ENCODE data around the gene SLCO2A1. TPM values are rescaled to one million over a fixed set of nuclear protein-coding genes. Genes with fewer than 3 reads are reported as not detected.

The SLCO2A1 gene
- total and polyA plus RNA-seq, 2 donors (not counting 1 experiment from before 2014, with no cell fraction given) = under 0.01 to 0.12 TPM

DNA sequence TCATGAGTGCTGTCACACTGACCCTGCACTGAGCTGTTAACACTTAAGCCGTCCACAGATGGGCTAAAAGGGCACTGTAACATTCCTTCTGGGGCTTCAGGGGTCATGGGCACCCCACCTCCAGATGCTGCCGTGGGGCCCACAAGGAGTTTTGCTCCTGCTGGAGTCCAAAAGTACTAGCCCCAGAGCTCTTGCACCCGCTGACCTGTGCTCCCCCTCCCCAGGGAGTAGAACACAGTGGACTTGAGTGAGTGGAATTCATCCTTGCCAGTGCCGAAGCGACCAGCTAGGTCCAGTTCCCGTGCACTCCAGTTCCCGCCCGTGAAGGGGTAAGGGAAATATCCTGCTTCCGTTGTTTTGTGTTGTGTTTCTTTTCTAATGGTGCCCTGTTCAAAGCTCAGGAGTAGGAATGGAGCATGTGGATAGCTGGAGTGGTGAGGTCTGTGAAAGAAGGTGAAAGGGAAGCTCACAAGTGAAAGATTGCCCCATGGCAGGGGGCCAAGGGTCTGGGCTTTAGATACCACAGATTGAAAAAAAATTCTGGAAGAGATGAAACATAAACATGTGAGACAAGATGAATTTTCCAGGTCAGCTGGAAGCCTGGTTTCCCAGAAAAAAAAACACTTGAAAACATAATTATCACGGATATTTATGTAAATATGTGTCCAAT is 36.6 kb downstream of the SLCO2A1 start:
- no peaks in the 10 kb centered on the region for H3K9me3 ChIP-seq (ENCODE audit: control insufficient read depth, insufficient read depth, low read depth, low read length)
- peak in 1 of 2 donors; percentile 30 for DNase-seq (ENCODE audit: low read depth in 2 of 2)
- no peak overlapping the region for H3K4me3 ChIP-seq (replicated peaks in 1 of 4; ENCODE audit: control extremely low read depth in 1 of 4, insufficient read depth in 1 of 4, low read depth in 3 of 4, low read length in 4 of 4)

DNA sequence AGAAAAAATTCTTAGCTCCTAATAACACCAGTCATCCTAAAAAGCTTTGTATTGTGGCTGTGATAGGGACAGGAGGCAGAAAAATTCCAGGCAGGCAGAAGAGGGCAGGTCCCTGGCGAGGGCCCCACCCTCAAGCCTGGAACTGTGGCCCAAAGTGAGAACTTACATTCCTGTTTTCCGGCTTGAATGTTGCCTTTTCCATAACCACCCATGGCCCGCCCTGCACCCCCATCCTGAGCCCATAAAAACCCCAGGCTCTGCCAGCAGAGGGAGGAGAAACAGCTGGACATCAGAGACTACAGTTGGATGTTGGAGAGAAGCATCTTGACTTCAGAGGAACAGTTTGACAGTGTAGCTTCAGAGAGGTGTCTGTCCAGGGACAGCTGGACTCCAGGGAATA is 37.3 kb downstream of the SLCO2A1 start:
- no peak overlapping the region for H3K27ac ChIP-seq (ENCODE audit: insufficient read depth, low read length)

More for the DNA sequence above, 36.6 kb downstream of the SLCO2A1 start:
- Histone ChIP-seq H3K36me3 (ENCODE audit: control insufficient read depth, insufficient read depth, low read length) (no peaks in the 10 kb centered on the region), H3K4me1 (ENCODE audit: control insufficient read depth, extremely low read depth, insufficient read depth, low read length) (no peaks in the 10 kb centered on the region), H3K27me3 (ENCODE audit: control insufficient read depth, insufficient read depth, low read length) (peaks cover 7% of the 10 kb centered on the region), H3K4me2 (ENCODE audit: extremely low read depth, insufficient read depth, low read length) (no peak overlapping the region), H2AFZ (ENCODE audit: low read length) (no peak overlapping the region), H3K27ac (ENCODE audit: insufficient read depth, low read length) (no peak overlapping the region), H3K79me2 (ENCODE audit: control insufficient read depth, insufficient read depth, low read length) (no peaks in the 10 kb centered on the region), H3K9ac (ENCODE audit: insufficient read depth, low read length) (no peak overlapping the region), H4K20me1 (ENCODE audit: control insufficient read depth, extremely low read depth, insufficient read depth, low read length) (no peaks in the 10 kb centered on the region)
- TF ChIP-seq, protein P1, sequence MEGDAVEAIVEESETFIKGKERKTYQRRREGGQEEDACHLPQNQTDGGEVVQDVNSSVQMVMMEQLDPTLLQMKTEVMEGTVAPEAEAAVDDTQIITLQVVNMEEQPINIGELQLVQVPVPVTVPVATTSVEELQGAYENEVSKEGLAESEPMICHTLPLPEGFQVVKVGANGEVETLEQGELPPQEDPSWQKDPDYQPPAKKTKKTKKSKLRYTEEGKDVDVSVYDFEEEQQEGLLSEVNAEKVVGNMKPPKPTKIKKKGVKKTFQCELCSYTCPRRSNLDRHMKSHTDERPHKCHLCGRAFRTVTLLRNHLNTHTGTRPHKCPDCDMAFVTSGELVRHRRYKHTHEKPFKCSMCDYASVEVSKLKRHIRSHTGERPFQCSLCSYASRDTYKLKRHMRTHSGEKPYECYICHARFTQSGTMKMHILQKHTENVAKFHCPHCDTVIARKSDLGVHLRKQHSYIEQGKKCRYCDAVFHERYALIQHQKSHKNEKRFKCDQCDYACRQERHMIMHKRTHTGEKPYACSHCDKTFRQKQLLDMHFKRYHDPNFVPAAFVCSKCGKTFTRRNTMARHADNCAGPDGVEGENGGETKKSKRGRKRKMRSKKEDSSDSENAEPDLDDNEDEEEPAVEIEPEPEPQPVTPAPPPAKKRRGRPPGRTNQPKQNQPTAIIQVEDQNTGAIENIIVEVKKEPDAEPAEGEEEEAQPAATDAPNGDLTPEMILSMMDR (conservative IDR thresholded peaks at IDR 0.05 in 1 of 2, IDR thresholded peaks at IDR 0.05 in 1 of 2; ENCODE audit: low read depth in 1 of 2, low read length in 2 of 2) = no peak
- TF ChIP-seq EZH2 (IDR thresholded peaks at IDR 0.05; ENCODE audit: low read length, missing control alignments) = no peak

DNA sequence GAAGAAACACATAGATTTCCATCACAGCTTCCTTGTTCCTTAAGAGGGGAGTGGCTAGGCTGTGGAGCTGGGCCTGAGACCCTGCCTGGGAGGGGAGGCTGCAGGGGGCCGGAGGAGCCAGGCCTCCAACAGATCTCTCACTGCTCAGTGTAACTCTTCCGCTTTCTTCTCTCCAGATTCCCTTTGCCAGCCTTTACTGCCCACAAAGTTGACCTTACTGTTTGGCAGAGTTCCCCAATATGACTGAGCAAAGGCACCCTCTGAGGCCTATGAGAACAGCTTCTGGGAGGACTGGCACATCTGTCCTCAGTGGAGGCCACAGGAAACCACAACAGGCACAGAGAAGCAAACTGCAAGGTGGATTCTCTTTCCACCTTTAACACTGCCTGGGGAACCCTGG is 38.1 kb downstream of the SLCO2A1 start:
- no peak overlapping the region for H3K9ac ChIP-seq (ENCODE audit: insufficient read depth, low read length)
- H3K4me1 ChIP-seq (ENCODE audit: control insufficient read depth, extremely low read depth, insufficient read depth, low read length) = no peaks in the 10 kb centered on the region
- no peak overlapping the region for H2AFZ ChIP-seq (ENCODE audit: low read length)
- H3K4me3 ChIP-seq (replicated peaks in 1 of 4; ENCODE audit: control extremely low read depth in 1 of 4, insufficient read depth in 1 of 4, low read depth in 3 of 4, low read length in 4 of 4) = no peak overlapping the region
- peak; percentile 16 to 28 for DNase-seq (ENCODE audit: low read depth in 2 of 2)
- H4K20me1 ChIP-seq (ENCODE audit: control insufficient read depth, extremely low read depth, insufficient read depth, low read length) = no peaks in the 10 kb centered on the region
- peaks cover 7% of the 10 kb centered on the region for H3K27me3 ChIP-seq (ENCODE audit: control insufficient read depth, insufficient read depth, low read length)
- no peak for TF ChIP-seq EZH2 (IDR thresholded peaks at IDR 0.05; ENCODE audit: low read length, missing control alignments)
- TF ChIP-seq, protein P1 (conservative IDR thresholded peaks at IDR 0.05 in 1 of 2, IDR thresholded peaks at IDR 0.05 in 1 of 2; ENCODE audit: low read depth in 1 of 2, low read length in 2 of 2) = no peak
- H3K27ac ChIP-seq (ENCODE audit: insufficient read depth, low read length) = no peak overlapping the region
- H3K79me2 ChIP-seq (ENCODE audit: control insufficient read depth, insufficient read depth, low read length) = no peaks in the 10 kb centered on the region
- no peak overlapping the region for H3K4me2 ChIP-seq (ENCODE audit: extremely low read depth, insufficient read depth, low read length)
- no peaks in the 10 kb centered on the region for H3K36me3 ChIP-seq (ENCODE audit: control insufficient read depth, insufficient read depth, low read length)
- H3K9me3 ChIP-seq (ENCODE audit: control insufficient read depth, insufficient read depth, low read depth, low read length) = no peaks in the 10 kb centered on the region

More for the DNA sequence above, 37.3 kb downstream of the SLCO2A1 start:
- no peaks in the 10 kb centered on the region for H3K36me3 ChIP-seq (ENCODE audit: control insufficient read depth, insufficient read depth, low read length)
- peaks cover 7% of the 10 kb centered on the region for H3K27me3 ChIP-seq (ENCODE audit: control insufficient read depth, insufficient read depth, low read length)
- H2AFZ ChIP-seq (ENCODE audit: low read length) = no peak overlapping the region
- H3K9me3 ChIP-seq (ENCODE audit: control insufficient read depth, insufficient read depth, low read depth, low read length) = no peaks in the 10 kb centered on the region
- TF ChIP-seq EZH2 (IDR thresholded peaks at IDR 0.05; ENCODE audit: low read length, missing control alignments) = no peak
- TF ChIP-seq, protein P1 (conservative IDR thresholded peaks at IDR 0.05 in 1 of 2, IDR thresholded peaks at IDR 0.05 in 1 of 2; ENCODE audit: low read depth in 1 of 2, low read length in 2 of 2) = no peak
- DNase-seq (ENCODE audit: low read depth in 2 of 2) = no peak
- no peaks in the 10 kb centered on the region for H3K4me1 ChIP-seq (ENCODE audit: control insufficient read depth, extremely low read depth, insufficient read depth, low read length)
- H3K79me2 ChIP-seq (ENCODE audit: control insufficient read depth, insufficient read depth, low read length) = no peaks in the 10 kb centered on the region
- no peak overlapping the region for H3K4me3 ChIP-seq (replicated peaks in 1 of 4; ENCODE audit: control extremely low read depth in 1 of 4, insufficient read depth in 1 of 4, low read depth in 3 of 4, low read length in 4 of 4)
- no peak overlapping the region for H3K4me2 ChIP-seq (ENCODE audit: extremely low read depth, insufficient read depth, low read length)
- no peaks in the 10 kb centered on the region for H4K20me1 ChIP-seq (ENCODE audit: control insufficient read depth, extremely low read depth, insufficient read depth, low read length)
- H3K9ac ChIP-seq (ENCODE audit: insufficient read depth, low read length) = no peak overlapping the region

Data from fibroblast of lung (primary cell).